ENCODE data around the gene CFAP61. TPM values are rescaled to one million over a fixed set of nuclear protein-coding genes. Genes with fewer than 3 reads are reported as not detected.

CFAP61 gene
- total RNA-seq, 1 donor from 2014 or later = not detected

GRCh38 chr20:20201639-20202038 lies 149.3 kb downstream of the CFAP61 start:
- intact Hi-C loops (cut with DNase I) = no loop called here
- H3K36me3 ChIP-seq = no peaks in the 10 kb centered on the region
- no peak for DNase-seq (ENCODE audit: low spot score in 2 of 2)
- no peaks in the 10 kb centered on the region for H3K27me3 ChIP-seq
- H3K4me1 ChIP-seq = no peaks in the 10 kb centered on the region
- no peak overlapping the region for H3K4me3 ChIP-seq
- no peak overlapping the region for H3K27ac ChIP-seq
- no peaks in the 10 kb centered on the region for H3K9me3 ChIP-seq
- TF ChIP-seq CTCF (IDR thresholded peaks at IDR 0.05) = no peak

GRCh38 chr20:20202768-20203167 lies 150.4 kb downstream of the CFAP61 start:
- no peak for DNase-seq (ENCODE audit: low spot score in 2 of 2)
- Histone ChIP-seq H3K9me3 (no peaks in the 10 kb centered on the region), H3K36me3 (no peaks in the 10 kb centered on the region), H3K27ac (no peak overlapping the region), H3K4me1 (no peaks in the 10 kb centered on the region), H3K27me3 (no peaks in the 10 kb centered on the region), H3K4me3 (no peak overlapping the region)
- intact Hi-C loops (cut with DNase I) = no loop called here
- TF ChIP-seq CTCF (IDR thresholded peaks at IDR 0.05) = no peak

- H3K4me3 ChIP-seq = no peak overlapping the region
- intact Hi-C loops (cut with DNase I) = no loop called here
- no peak for DNase-seq (ENCODE audit: low spot score in 2 of 2)
- no peak overlapping the region for H3K27ac ChIP-seq
- no peak for TF ChIP-seq CTCF (IDR thresholded peaks at IDR 0.05)
- H3K36me3 ChIP-seq = no peaks in the 10 kb centered on the region
- H3K27me3 ChIP-seq = no peaks in the 10 kb centered on the region
- no peaks in the 10 kb centered on the region for H3K9me3 ChIP-seq
- no peaks in the 10 kb centered on the region for H3K4me1 ChIP-seq
Measured at GRCh38 chr20:20203784-20204183, 151.5 kb downstream of the CFAP61 start.

GRCh38 chr20:20204256-20204655 lies 151.9 kb downstream of the CFAP61 start:
- no peak for TF ChIP-seq CTCF (IDR thresholded peaks at IDR 0.05)
- H3K4me1 ChIP-seq = no peaks in the 10 kb centered on the region
- DNase-seq (ENCODE audit: low spot score in 2 of 2) = no peak
- H3K4me3 ChIP-seq = no peak overlapping the region
- no peak overlapping the region for H3K27ac ChIP-seq
- H3K36me3 ChIP-seq = no peaks in the 10 kb centered on the region
- intact Hi-C loops (cut with DNase I) = no loop called here
- no peaks in the 10 kb centered on the region for H3K9me3 ChIP-seq
- H3K27me3 ChIP-seq = no peaks in the 10 kb centered on the region

GRCh38 chr20:20205141-20205861 lies 153.0 kb downstream of the CFAP61 start:
- intact Hi-C loops (cut with DNase I) = no loop called here
- H3K27me3 ChIP-seq = no peaks in the 10 kb centered on the region
- no peak overlapping the region for H3K4me3 ChIP-seq
- no peaks in the 10 kb centered on the region for H3K4me1 ChIP-seq
- DNase-seq (ENCODE audit: low spot score in 2 of 2) = no peak
- no peaks in the 10 kb centered on the region for H3K36me3 ChIP-seq
- H3K27ac ChIP-seq = no peak overlapping the region
- no peak for TF ChIP-seq CTCF (IDR thresholded peaks at IDR 0.05)
- no peaks in the 10 kb centered on the region for H3K9me3 ChIP-seq

- Histone ChIP-seq H3K4me3 (no peak overlapping the region), H3K27me3 (no peaks in the 10 kb centered on the region), H3K27ac (no peak overlapping the region), H3K36me3 (no peaks in the 10 kb centered on the region), H3K4me1 (no peaks in the 10 kb centered on the region), H3K9me3 (no peaks in the 10 kb centered on the region)
- TF ChIP-seq CTCF (IDR thresholded peaks at IDR 0.05) = no peak
- no peak for DNase-seq (ENCODE audit: low spot score in 2 of 2)
- intact Hi-C loops (cut with DNase I) = no loop called here
Measured at GRCh38 chr20:20205862-20206236, 153.5 kb downstream of the CFAP61 start.

Data from ascending aorta (tissue), 2 donors.